HG02973 (cell line): ENCODE results near the gene RTF2.
"Not testable (repeated sequence)": the region's sequence is repeated elsewhere in the genome, so short reads cannot be mapped to it uniquely, and the experiment has no call there.

Source experiments
- ATAC-seq: cut with Tn5 transposase; IDR thresholded peaks from one replicate; pipeline ENCODE4 v1.9.1; 2021; ENCODE audit warnings: moderate library complexity; ENCODE audit not compliant: unreplicated experiment

The RTF2 gene

DNA sequence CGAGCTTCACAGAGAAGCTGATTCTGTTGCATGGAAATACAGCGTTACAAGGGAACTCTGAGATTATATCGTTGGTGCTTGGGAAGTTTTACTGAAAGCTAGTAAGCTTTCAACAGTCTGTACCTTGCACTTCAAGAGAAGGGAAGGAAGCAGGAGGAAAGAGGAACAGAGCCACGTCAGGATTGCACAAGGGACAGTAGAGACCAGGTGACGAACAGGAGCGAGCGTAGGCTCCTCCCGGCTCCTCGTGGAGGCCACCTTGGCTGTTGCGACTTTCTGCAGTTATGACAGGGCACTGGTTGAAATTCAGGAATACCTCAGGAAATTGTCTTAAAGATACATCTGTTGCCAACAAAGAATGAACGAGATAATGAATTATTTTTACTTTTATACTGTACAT is 18.8 kb downstream of the RTF2 start:
- no peak for ATAC-seq

DNA sequence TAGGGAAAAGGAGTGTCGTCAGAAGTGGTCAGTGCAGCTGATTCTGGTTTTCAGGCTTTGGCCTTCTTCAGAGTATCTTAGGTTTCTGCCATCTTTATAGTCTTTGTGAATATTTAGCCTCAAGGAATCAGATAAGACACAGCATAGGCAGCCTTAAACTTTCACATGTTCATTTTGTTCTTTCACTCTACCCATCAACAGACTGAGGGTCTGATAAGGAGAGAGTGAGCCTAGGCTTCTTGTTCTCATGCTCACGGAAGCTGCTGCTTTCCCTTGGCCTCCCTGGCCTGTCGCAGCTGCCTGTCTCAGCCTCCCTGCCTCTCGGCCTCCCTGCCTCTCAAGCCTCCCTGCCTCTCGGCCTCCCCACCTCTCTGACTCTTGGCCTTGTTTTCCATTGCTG is 20.1 kb downstream of the RTF2 start:
- no peak for ATAC-seq

DNA sequence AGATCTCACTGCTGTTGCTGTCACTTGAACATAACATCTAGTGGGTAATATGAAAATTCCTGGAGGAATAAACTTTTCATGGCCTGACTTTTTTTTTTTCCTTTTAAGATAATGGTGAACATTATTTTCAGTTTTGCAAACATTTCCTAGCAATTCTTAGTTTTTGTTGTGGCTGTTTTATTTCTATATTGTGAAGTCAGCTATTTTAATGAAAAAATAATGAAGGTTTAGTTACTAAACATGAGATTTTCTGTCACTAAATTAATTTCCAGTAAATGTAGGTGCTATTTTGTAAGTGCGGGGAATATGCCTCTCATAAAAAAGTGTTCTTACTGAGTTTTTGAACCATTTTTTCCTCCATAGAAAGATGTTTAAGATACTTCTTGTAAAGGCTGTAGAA is 32.7 kb downstream of the RTF2 start:
- no peak for ATAC-seq

GRCh38 chr20:56503916-56504315 is 35.5 kb downstream of the RTF2 start:
- ATAC-seq, result no peak

DNA sequence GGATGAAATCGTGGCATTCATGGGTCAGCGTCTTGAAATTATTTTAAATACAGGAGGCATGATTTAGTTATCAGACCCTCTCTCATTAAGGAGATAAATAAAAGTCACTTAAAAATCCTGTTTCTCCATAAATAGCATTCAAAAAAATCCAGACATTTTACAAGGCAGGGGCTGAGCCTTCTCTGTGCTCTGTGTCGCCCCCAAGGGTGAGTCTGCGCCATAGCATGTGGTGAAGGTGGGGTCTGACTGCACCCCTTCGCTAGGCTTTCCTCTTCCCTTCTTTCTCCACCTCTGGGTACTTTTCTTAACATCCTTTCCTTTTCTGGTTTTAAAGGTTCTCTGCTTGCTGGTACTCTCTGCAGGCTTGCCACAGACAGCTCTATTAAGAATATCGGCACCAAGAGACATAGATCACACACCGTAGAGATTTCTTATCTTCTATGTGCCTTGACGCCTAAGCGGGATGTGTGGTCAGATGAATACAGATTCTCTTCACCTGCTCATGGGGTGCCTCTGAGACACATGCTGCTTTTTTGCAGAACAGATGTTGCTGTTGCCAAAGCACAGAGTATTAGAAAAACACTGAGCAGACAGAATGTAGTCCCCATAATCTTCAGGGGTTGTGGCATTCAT is 36.1 kb downstream of the RTF2 start:
- ATAC-seq, result no peak

DNA sequence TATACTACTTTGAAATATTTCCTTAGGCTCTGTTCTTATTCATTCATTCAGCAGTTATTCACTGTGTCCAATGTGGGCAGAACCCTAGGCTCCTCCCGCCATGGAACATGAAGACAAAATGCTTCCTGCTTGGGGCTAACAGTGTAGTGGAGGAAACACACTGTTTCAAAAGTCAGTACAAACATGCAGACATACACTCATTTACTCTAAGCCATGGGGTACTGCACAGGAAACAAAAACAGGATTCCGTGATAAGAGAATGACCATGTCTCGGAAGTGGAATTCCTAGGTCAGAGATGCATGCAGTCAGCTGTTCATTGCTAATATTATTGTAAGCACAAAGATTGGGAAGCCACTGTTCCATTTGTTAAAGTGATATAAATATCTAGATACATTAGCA is 37.7 kb downstream of the RTF2 start:
- ATAC-seq, result no peak

GRCh38 chr20:56511926-56512325 is 43.5 kb downstream of the RTF2 start:
- ATAC-seq, result no peak

DNA sequence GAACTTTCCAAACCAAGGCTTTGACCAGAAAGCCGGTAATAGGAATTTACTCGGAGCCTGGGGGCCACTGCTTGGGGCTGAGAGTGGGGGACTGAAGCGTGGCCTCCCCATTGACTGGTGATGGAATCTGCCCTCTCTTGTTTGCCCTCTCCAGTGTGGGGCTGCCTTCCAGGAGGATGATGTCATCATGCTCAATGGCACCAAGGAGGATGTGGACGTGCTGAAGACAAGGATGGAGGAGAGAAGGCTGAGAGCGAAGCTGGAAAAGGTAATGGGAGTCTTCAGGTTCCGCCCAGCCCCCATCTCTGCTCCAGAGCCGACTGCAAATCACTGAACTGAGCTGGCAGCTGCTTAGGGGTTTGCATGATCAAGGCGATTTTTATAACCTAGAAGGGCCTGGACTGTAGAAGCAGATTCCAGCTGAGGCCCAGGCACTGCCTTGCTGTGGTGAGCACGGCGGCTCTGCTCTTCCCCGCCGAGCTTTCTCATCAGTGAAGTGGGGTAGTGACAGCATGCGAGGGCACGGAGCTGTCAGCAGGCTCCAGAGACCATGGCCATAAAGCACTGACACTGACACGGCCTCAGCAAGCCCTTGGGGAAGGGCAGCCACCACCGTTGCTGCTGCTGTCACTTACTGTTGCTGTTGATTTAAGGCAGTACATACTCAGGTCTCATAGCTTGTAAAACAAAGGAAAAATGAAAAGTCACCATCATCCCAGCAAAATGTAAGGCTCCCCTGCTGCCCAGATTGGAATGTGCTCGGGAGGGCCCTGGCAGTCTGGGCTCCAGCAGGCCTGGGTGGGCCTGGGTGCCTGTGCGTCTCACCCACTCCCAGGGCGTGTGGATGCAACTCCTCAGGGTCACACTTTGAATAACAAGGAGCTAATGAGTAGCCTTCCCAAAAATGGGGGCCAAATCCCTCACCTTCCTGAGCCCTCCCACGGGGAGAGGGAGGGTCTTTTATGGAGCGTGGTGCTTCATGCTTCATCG is 45.0 kb downstream of the RTF2 start:
- ATAC-seq, result no peak

GRCh38 chr20:56516631-56517030 is 48.2 kb downstream of the RTF2 start:
- no peak for ATAC-seq

GRCh38 chr20:56517211-56517610 is 48.8 kb downstream of the RTF2 start:
- ATAC-seq, result no peak

- ATAC-seq, result no peak
Measured at GRCh38 chr20:56517641-56518040, 49.2 kb downstream of the RTF2 start.

DNA sequence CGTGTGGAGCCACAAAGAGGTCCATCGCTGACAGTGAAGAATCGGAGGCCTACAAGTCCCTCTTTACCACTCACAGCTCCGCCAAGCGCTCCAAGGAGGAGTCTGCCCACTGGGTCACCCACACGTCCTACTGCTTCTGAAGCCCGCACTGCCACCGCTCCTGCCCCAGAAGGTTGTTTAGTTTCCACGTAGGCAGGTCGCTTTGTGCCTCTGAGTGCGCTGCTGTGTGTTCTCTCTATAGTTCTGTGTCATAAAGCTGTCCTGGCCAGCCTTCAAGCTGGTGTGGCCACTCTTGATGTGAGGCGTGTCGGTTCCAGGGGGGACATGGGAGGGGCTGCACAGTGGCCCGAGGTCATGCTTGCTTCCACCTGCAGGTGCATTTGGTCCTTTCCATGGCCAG is 49.7 kb downstream of the RTF2 start:
- no peak for ATAC-seq

DNA sequence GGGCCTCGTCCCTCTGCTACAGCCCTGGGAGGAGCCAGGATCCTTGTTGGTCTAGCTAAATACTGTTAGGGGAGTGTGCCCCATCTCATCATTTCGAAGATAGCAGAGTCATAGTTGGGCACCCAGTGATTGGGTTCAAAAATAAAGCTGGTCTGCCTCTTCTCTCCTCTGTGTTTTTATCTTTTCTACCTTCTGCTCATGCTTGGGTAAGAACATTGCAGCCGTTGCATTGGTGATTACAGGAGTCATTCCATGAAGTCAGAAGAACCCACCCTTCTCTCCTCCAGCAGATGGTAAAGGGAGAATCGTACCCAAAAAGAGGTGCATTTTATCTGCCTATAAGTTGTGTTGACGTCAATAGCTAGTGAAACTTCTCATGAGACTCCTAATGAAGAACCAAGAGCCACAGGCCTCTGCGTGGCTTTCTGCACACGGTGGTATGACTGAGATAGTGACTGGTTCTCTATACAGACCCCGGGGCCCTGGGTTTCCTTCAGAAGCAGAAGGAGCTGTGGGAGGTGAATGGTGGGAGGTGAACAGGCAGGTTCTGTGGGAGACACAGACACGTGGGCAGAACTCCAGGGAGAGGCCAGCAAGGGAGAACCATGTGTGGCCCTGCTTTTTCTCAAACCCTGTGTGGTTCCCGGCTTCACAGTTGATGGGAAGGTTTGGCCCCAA is 50.4 kb downstream of the RTF2 start:
- ATAC-seq, result no peak

- ATAC-seq, result no peak
Measured at GRCh38 chr20:56519551-56519950, 51.1 kb downstream of the RTF2 start.

DNA sequence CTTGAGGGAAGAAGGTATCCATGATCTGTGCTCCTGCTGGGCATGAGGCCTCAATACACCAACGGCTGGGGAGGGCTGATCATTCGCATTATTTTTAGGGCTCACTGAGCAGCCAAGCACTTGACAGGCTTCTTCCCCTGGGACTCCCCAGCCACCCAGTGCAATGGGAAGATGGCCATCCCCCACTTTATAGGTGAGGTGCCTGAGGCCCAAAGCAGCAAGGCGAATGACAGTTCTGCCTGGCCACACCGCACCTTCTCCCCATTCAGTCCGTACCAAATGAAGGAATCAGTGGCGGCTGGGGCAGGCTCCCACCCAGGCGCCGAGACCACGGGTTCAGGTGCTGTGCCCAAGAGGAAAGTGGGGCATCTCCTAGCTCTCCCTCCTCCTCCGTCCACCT is 51.8 kb downstream of the RTF2 start:
- no peak for ATAC-seq

DNA sequence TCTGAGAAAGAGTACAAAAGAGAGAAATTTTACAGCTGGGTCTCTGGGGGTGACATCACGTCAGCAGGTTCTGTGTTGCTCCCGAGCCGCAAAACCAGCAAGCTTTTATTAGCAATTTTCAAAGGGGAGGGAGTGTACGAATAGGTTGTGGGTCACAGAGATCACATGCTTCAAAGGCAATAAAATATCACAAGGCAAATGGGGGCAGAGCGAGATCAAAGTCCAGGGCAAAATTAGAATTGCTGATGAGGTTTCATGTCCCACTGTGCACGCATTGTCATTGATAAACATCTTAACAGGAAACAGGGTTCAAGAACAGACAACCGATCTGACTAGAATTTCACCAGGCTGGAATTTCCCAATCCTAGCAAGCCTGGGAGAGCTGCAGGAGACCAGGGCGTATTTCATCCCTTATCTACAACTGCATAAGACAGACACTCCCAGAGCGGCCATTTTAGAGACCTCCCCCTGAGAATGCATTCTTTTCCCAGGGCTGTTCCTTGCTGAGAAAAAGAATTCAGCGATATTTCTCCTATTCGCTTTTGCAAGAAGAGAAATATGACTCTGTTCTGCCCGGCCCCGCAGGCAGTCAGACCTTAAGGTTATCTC is 52.4 kb downstream of the RTF2 start:
- not testable (repeated sequence) for ATAC-seq

DNA sequence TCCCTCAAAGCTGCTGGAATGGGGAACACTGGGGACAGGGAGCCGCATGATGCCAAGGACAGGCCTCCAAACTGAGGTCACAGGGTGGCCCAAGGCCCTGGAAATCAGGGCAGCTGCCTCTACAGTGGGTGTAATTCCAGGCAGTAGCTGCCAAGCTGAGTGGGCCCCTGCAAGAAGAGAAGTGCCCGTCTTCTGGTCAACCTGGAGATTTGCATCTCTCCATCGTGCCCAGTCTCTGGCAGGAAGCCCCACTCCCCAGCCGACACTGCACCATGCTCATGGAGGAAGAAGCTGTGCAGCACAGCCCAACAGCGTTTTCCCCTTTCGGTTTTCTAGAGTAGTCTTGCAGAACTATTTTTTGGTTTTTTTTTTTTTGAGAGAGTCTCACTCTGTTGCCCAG is 53.9 kb downstream of the RTF2 start:
- no peak for ATAC-seq

GRCh38 chr20:56524444-56524843 is 56.0 kb downstream of the RTF2 start, which contains the start of gene FAM209A:
FAM209A (plus strand) TSS chr20:56524744; CDS start chr20:56524809, 65 bp downstream.
- not testable (repeated sequence) for ATAC-seq

DNA sequence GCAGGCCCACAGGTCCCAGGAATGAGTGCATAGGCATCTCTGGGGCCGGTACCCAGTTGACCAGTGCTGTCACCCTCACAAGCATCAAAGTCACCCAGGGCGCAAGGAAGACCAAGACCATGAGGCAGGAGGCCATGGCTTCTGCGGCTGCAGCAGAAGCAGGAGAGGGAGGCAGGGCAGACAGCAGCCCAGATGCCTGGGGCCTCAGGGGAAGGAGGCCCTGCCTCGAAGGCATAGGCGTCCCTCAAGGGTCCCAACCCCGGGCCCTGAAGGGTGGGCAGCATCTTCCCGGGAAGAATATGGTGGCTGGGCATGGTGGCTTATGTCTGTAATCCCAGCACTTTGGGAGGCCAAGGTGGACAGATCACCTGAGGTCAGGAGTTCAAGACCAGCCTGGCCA is 59.1 kb downstream of the RTF2 start:
- no peak for ATAC-seq

DNA sequence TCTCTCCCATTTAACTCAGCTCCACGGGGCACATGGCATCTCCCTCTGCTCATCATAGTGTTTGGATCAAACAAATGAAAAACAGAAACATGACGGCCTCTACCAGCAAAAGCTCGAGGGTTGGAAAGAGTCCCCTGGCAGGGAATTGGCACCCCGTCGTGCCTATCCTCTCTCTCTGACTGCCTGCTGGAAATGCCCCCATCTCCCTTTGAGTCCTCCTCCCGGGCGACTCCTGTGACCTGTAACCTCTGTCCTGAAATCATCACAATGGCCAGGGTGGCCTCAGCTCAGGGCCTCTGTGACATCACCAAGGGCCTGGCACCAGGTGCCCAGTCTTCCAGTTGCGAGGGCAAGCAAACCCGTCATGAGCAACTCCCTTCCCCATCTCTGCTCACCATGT is 64.5 kb downstream of the RTF2 start, which contains the start of gene FAM209B:
TSS of gene FAM209B (plus strand) at position 301 of the 400 bp plus-strand sequence. CDS start at position 397, 96 bp downstream.
- ATAC-seq, result not testable (repeated sequence)

GRCh38 chr20:56537997-56538396 is 69.6 kb downstream of the RTF2 start:
- no peak for ATAC-seq
